ENCODE measurements around the gene CD109.
"Not testable (repeated sequence)": the region's sequence is repeated elsewhere in the genome, so short reads cannot be mapped to it uniquely, and the experiment has no call there.

The CD109 gene

GRCh38 chr6:73791336-73791735 lies 95.3 kb downstream of the CD109 start:
- no peak for DNase-seq (ENCODE audit: low spot score)

DNA sequence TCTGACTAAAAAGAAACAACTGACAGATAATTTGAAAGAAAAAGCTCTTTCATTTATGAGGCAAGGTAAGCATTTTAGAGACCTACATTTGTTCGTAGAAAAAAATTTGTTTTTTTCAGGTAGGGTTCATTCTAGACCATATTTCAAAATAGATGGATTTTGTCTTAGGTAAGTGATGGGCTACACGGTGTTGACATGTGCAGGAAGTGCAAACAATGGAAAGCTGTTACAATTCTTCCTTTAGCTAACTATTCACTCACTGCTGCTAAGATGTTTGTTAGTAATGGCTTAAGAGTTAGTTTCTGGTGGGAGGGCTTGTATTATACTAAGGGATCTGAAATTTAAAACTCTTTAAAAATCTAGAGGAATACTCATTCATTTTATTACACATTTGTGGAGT lies 96.7 kb downstream of the CD109 start:
- DNase-seq (ENCODE audit: low spot score): no peak

GRCh38 chr6:73796881-73797280 lies 100.9 kb downstream of the CD109 start:
- no peak for DNase-seq (ENCODE audit: low spot score)

GRCh38 chr6:73797861-73798260 lies 101.9 kb downstream of the CD109 start:
- DNase-seq (ENCODE audit: low spot score): no peak

- DNase-seq (ENCODE audit: low spot score): peak; percentile 72
These were observed 102.6 kb downstream of the CD109 start for GRCh38 chr6:73798592-73798991.

GRCh38 chr6:73800997-73801396 lies 105.0 kb downstream of the CD109 start:
- no peak for DNase-seq (ENCODE audit: low spot score)

- no peak for DNase-seq (ENCODE audit: low spot score)
These were observed 105.8 kb downstream of the CD109 start for GRCh38 chr6:73801652-73802268.

- DNase-seq (ENCODE audit: low spot score): no peak
These were observed 106.4 kb downstream of the CD109 start for GRCh38 chr6:73802366-73802765.

GRCh38 chr6:73803562-73804241 lies 107.7 kb downstream of the CD109 start:
- DNase-seq (ENCODE audit: low spot score): peak; percentile 24

GRCh38 chr6:73805221-73805620 lies 109.2 kb downstream of the CD109 start:
- DNase-seq (ENCODE audit: low spot score): not testable (repeated sequence)

DNA sequence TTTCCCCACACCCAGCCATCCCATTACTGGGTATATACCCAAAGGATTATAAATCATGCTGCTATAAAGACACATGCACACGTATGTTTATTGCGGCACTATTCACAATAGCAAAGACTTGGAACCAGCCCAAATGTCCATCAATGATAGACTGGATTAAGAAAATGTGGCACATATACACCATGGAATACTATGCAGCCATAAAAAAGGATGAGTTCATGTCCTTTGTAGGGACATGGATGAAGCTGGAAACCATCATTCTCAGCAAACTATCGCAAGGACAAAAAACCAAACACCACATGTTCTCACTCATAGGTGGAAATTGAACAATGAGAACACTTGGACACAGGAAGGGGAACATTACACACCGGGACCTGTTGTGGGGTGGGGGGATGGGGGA lies 110.0 kb downstream of the CD109 start:
- not testable (repeated sequence) for DNase-seq (ENCODE audit: low spot score)

GRCh38 chr6:73811706-73812105 lies 115.7 kb downstream of the CD109 start:
- no peak for DNase-seq (ENCODE audit: low spot score)

GRCh38 chr6:73817253-73817652 lies 121.2 kb downstream of the CD109 start:
- no peak for DNase-seq (ENCODE audit: low spot score)

- peak; percentile 33 for DNase-seq (ENCODE audit: low spot score)
These were observed 127.2 kb downstream of the CD109 start for GRCh38 chr6:73823046-73823735.

- DNase-seq (ENCODE audit: low spot score): no peak
These were observed 127.8 kb downstream of the CD109 start for GRCh38 chr6:73823832-73824231.

GRCh38 chr6:73826571-73826970 lies 130.6 kb downstream of the CD109 start:
- DNase-seq (ENCODE audit: low spot score): no peak

DNA sequence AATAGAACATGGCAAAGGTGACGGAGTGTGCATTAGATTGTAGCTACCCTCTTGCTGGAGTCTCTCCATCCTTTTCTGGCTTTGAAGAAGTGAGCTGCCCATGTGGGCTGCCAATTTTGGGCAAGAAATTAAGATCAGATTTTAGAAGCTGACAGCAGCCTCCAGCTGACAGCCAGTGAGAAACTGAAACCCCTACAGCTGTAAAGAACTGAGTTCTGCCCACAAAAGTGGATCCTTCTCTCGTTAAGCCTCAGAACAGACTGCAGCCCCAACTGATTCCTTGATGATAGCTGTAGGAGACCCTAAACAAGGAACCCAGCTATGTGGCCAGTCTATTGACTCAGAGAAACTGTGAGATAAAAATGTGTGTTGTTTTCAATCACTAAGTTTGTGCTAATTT lies 134.1 kb downstream of the CD109 start:
- DNase-seq (ENCODE audit: low spot score): no peak

DNA sequence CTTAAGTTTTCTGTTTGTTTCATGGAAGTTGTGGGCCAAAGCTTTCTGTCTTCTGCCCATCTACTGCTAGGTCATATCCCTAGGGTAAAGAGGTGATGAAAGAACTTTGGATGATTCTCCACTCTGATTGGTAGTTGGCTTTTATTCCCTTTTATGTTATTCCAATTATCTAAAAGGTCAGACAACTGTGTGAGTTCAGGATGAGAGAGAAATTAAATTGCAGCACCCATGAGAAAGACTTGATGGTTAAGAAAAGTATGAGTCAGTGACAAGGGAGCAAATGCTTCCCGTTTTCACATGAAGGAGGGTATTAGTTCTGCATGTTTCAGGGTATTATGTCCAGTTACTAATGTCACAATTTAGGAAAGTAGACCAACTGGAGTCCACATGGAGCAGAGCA lies 136.3 kb downstream of the CD109 start:
- DNase-seq (ENCODE audit: low spot score): no peak

DNA sequence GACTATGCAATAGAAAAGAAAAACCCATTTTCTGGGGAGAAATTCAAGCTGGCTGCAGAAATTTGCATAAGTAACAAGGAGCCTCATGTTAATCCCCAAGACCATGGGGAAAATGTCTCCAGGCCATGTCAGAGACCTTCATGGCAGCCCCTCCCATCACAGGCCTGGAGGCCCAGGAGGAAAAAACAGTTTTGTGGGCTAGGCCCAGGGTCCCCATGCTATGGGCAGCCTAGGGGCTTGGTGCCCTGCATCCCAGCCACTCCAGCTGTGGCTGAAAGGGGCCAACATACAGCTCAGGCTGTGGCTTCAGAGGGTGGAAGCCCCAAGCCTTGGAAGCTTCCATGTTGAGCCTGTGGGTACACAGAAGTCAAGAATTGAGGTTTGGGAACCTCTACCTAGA lies 148.7 kb downstream of the CD109 start:
- DNase-seq (ENCODE audit: low spot score): not testable (repeated sequence)

DNA sequence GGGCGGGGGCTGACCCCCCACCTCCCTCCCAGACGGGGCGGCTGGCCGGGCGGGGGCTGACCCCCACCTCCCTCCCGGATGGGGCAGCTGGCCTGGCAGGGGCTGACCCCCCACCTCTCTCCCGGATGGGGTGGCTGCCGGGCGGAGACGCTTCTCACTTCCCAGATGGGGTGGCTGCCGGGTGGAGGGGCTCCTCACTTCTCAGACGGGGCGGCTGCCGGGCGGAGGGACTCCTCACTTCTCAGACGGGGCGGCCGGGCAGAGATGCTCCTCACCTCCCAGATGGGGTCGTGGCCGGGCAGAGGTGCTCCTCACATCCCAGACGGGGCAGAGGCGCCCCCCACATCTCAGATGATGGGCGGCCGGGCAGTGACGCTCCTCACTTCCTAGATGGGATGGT lies 155.0 kb downstream of the CD109 start:
- not testable (repeated sequence) for DNase-seq (ENCODE audit: low spot score)

- peak; percentile 25 for DNase-seq (ENCODE audit: low spot score)
These were observed 159.2 kb downstream of the CD109 start for GRCh38 chr6:73854998-73855718.

DNA sequence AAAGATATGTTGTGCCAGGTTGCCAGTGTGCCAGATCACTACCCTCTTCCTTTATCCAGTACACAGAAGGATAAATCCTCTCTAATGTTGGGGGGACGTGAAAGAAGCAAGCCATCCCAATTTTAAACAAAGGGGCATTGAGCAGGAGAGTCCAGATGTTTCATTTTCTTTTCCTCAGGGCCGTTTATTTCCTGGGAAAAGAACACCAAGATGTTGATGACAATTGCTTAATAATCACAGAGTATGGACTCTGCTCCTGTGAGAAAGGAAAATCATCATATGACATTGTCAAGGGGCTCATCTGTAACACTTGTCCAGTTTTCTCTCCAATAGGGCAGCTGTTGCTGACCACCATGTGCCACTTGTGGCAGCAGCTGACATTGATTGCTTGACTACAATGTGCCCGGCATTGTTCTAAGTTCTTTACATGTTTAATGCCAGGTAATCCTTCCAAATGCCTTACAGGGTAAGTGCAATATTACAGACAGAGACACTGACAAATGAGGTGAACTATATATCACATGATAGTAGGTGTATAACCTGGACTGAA lies 161.4 kb downstream of the CD109 start:
- no peak for DNase-seq (ENCODE audit: low spot score)
